Skin of body (tissue), 2 donors: ENCODE measurements around the gene HOXA10. TPM values are rescaled to one million over a fixed set of nuclear protein-coding genes. Genes with fewer than 3 reads are reported as not detected.

Experiments
- small RNA-seq: library from RNA; depleted of rRNA; stranded (forward); fragments of <200 nt; gene quantifications from one replicate; pipeline ENCODE3, GENCODE V24; 2014; ENCODE audit warnings: low replicate concordance
- total RNA-seq: library from RNA; depleted of rRNA; stranded (reverse); fragments of >200 nt; gene quantifications from one replicate; pipeline ENCODE4 v1.2.3, GENCODE V29; 2014

Gene HOXA10
- total RNA-seq, 1 donor from 2014 or later: 2.8 TPM

Small RNA genes lying within 50 kb of the gene (small RNA-seq; reads per million reads assigned to genes)
- gene AC004080.5 (not detected), gene RF02140 (not detected), gene RF02141 (not detected)

Other genes starting within 250 kb of the HOXA10 start
- gene HOXA1, start 78.3 kb downstream of the HOXA10 start, total RNA-seq: 0.59 TPM
- gene HOXA2, start 71.6 kb downstream of the HOXA10 start, total RNA-seq: 0.89 TPM
- 0.69 TPM for gene HOXA4, start 43.6 kb downstream of the HOXA10 start, total RNA-seq
- 4.7 TPM for gene HOXA5, start 30.6 kb downstream of the HOXA10 start, total RNA-seq
- gene HOXA6, start 26.5 kb downstream of the HOXA10 start, total RNA-seq: 3.3 TPM
- gene HOXA3, start 21.7 kb downstream of the HOXA10 start, total RNA-seq: 4.9 TPM
- 1.5 TPM for gene HOXA7, start 17.6 kb downstream of the HOXA10 start, total RNA-seq
- 9.6 TPM for gene HOXA9, start 8.8 kb downstream of the HOXA10 start, total RNA-seq
- gene HOXA11, start 10.9 kb upstream of the HOXA10 start, total RNA-seq: 0.20 TPM
- gene HOXA13, start 25.8 kb upstream of the HOXA10 start, total RNA-seq: 1.4 TPM
- not detected for gene EVX1, start 68.5 kb upstream of the HOXA10 start, total RNA-seq